ENCODE measurements around the gene IZUMO4.

DNA sequence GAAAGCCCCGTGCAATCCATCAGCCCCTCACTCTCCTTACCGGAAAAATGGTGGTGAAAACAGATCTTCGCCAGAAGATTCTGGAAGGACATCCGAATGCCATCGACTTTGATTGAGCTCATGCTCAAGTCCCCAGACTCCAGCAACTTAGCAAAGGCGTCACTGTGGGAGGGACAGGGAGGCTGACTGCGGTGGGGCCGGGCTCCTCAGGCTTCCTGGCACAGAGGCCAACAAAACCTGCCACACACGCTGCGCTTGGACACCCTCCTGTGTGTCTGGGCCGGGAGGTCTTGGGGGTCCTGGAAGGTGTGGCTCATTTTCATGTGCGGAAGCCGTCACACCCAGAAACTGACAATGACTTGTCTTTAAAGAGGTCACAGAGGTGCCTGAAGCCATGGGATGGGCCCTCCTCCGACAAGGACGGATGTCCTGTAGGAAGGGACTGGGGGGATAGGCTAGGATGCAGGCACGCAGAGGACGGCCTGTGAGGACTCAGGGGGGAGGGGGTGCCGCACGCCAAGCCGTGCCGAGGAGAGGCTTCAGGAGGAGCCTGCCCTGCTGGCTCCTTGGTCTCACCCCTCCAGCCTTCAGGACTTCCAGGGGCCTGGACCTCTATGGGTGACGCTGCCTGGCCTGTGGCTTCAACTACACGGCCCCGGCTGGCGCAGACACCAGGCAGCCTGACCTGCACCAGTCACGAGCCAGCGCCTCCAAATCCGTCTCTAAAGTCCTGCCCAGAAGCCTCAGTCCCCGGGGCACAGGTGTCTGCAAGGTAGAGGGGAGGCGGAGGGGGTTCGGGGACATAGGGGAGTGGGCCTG, 12.5 kb downstream of the IZUMO4 start:
- TF ChIP-seq, protein P1, sequence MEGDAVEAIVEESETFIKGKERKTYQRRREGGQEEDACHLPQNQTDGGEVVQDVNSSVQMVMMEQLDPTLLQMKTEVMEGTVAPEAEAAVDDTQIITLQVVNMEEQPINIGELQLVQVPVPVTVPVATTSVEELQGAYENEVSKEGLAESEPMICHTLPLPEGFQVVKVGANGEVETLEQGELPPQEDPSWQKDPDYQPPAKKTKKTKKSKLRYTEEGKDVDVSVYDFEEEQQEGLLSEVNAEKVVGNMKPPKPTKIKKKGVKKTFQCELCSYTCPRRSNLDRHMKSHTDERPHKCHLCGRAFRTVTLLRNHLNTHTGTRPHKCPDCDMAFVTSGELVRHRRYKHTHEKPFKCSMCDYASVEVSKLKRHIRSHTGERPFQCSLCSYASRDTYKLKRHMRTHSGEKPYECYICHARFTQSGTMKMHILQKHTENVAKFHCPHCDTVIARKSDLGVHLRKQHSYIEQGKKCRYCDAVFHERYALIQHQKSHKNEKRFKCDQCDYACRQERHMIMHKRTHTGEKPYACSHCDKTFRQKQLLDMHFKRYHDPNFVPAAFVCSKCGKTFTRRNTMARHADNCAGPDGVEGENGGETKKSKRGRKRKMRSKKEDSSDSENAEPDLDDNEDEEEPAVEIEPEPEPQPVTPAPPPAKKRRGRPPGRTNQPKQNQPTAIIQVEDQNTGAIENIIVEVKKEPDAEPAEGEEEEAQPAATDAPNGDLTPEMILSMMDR (IDR thresholded peaks at IDR 0.05) = no peak
- TF ChIP-seq POLR2A (IDR thresholded peaks at IDR 0.05) = no peak
